GM18511 (cell line): ENCODE data around the gene C17orf107.
"Not testable (repeated sequence)": the region's sequence is repeated elsewhere in the genome, so short reads cannot be mapped to it uniquely, and the experiment has no call there.

ENCODE experiments used
- ATAC-seq: cut with Tn5 transposase; IDR thresholded peaks from one replicate; pipeline ENCODE4 v1.9.1; 2021; ENCODE audit warnings: mild to moderate bottlenecking, moderate library complexity; ENCODE audit not compliant: unreplicated experiment

The C17orf107 gene

GRCh38 chr17:4899341-4900230, at the start of gene C17orf107:
C17orf107 (plus strand) TSS chr17:4899536; CDS start chr17:4899763, 227 bp downstream.
- no peak for ATAC-seq

- no peak for ATAC-seq
These were observed 49.1 kb upstream of the C17orf107 start for GRCh38 chr17:4850246-4850645.

- ATAC-seq: no peak
These were observed 48.3 kb upstream of the C17orf107 start for GRCh38 chr17:4851084-4851483.

GRCh38 chr17:4852567-4853207, 46.6 kb upstream of the C17orf107 start:
- no peak for ATAC-seq

- ATAC-seq: no peak
These were observed 46.1 kb upstream of the C17orf107 start for GRCh38 chr17:4853208-4853671.

- ATAC-seq: no peak
These were observed 45.1 kb upstream of the C17orf107 start for GRCh38 chr17:4854111-4854681.

- no peak for ATAC-seq
These were observed 42.9 kb upstream of the C17orf107 start for GRCh38 chr17:4856271-4856936.

GRCh38 chr17:4856937-4857314, 42.4 kb upstream of the C17orf107 start:
- ATAC-seq: no peak

GRCh38 chr17:4857347-4857746, 42.0 kb upstream of the C17orf107 start:
- not testable (repeated sequence) for ATAC-seq

- ATAC-seq: no peak
These were observed 41.1 kb upstream of the C17orf107 start for GRCh38 chr17:4858068-4858881.

GRCh38 chr17:4858882-4859260, 40.5 kb upstream of the C17orf107 start:
- no peak for ATAC-seq

- ATAC-seq: no peak
These were observed 39.3 kb upstream of the C17orf107 start for GRCh38 chr17:4859816-4860625.

GRCh38 chr17:4860651-4861050, 38.7 kb upstream of the C17orf107 start:
- ATAC-seq: no peak

- no peak for ATAC-seq
These were observed 38.3 kb upstream of the C17orf107 start for GRCh38 chr17:4861052-4861451.

GRCh38 chr17:4862720-4863119, 36.6 kb upstream of the C17orf107 start:
- no peak for ATAC-seq

GRCh38 chr17:4863321-4863720, 36.0 kb upstream of the C17orf107 start:
- ATAC-seq: no peak

- not testable (repeated sequence) for ATAC-seq
These were observed 31.8 kb upstream of the C17orf107 start for GRCh38 chr17:4867535-4867934.

GRCh38 chr17:4869058-4869998, 30.0 kb upstream of the C17orf107 start:
- not testable (repeated sequence) for ATAC-seq
